Suprapubic skin (tissue), 4 donors: ENCODE measurements around the gene FRYL. TPM values are rescaled to one million over a fixed set of nuclear protein-coding genes. Genes with fewer than 3 reads are reported as not detected.

Experiments
- DNase-seq, 2 donors: peaks; one replicate each; pipeline ENCODE4 v3.0.0-alpha.2; 2019; ENCODE audit warnings: low spot score in 2 of 2
- H3K27ac ChIP-seq: fragments of 200-600 bp; sonication (generic); one replicate; pipeline ENCODE4 v1.5.1; 2019
- H3K27me3 ChIP-seq: fragments of 200-600 bp; sonication (generic); one replicate; pipeline ENCODE4 v1.5.1; 2019
- H3K36me3 ChIP-seq: fragments of 200-600 bp; sonication (generic); one replicate; pipeline ENCODE4 v1.5.1; 2019
- H3K4me1 ChIP-seq: fragments of 200-600 bp; sonication (generic); one replicate; pipeline ENCODE4 v1.5.1; 2019
- H3K4me3 ChIP-seq: fragments of 200-600 bp; sonication (generic); one replicate; pipeline ENCODE4 v1.5.1; 2019; ENCODE audit warnings: mild to moderate bottlenecking
- H3K9me3 ChIP-seq: fragments of 200-600 bp; sonication (generic); one replicate; pipeline ENCODE4 v1.5.1; 2019
- CTCF ChIP-seq, 2 donors: fragments of 200-600 bp in 1 of 2; fragments of 450-650 bp in 1 of 2; sonication (generic) in 1 of 2; IDR thresholded peaks; one replicate each; pipeline ENCODE4 v1.5.1; 2016 to 2019; ENCODE audit warnings: antibody characterized with exemption in 2 of 2, mild to moderate bottlenecking in 1 of 2, moderate library complexity in 1 of 2
- EP300 ChIP-seq: sonication (generic); formaldehyde crosslinking; IDR thresholded peaks from one replicate; pipeline ENCODE4 v1.6.1; 2017; ENCODE audit warnings: antibody characterized with exemption
- POLR2A ChIP-seq, 2 donors: fragments of 450-650 bp; IDR thresholded peaks; one replicate each; pipeline ENCODE4 v1.6.1; 2017; ENCODE audit warnings: antibody characterized with exemption in 2 of 2, mild to moderate bottlenecking in 2 of 2, moderate library complexity in 2 of 2
- POLR2AphosphoS5 ChIP-seq, 3 donors: sonication (generic); formaldehyde crosslinking; IDR thresholded peaks; one replicate each; pipeline ENCODE4 v1.6.1; 2017; ENCODE audit warnings: antibody characterized with exemption in 3 of 3
- WGBS: methylation state at CpG from one replicate; pipeline ENCODE4 v1.1.5; 2018; 5-methylcytosine and 5-hydroxymethylcytosine counted together
- total RNA-seq, 4 donors: library from RNA; depleted of rRNA; stranded (reverse); fragments of >200 nt; gene quantifications; one replicate each; pipeline ENCODE4 v1.1.0, GENCODE V29; 2016

Gene FRYL
- total RNA-seq, 4 donors from 2014 or later: 48.4 to 168 (median 73.5) TPM

GRCh38 chr4:48774760-48775710, 5.0 kb downstream of the FRYL start:
- Histone ChIP-seq H3K27me3 (no peaks in the 10 kb centered on the region), H3K4me3 (no peak overlapping the region), H3K27ac (no peak overlapping the region), H3K9me3 (no peaks in the 10 kb centered on the region), H3K4me1 (peaks cover 42% of the 10 kb centered on the region), H3K36me3 (no peaks in the 10 kb centered on the region)
- no peak for TF ChIP-seq POLR2AphosphoS5 (IDR thresholded peaks at IDR 0.05)
- no peak for TF ChIP-seq EP300
- TF ChIP-seq CTCF (IDR thresholded peaks at IDR 0.05): no peak
- no peak for TF ChIP-seq POLR2A (IDR thresholded peaks at IDR 0.05)
- WGBS: 81% methylated on average over 16 of the region's 16 CpGs
- no peak for DNase-seq

GRCh38 chr4:48772556-48772955, 7.5 kb downstream of the FRYL start:
- H3K9me3 ChIP-seq: no peaks in the 10 kb centered on the region
- H3K36me3 ChIP-seq: no peaks in the 10 kb centered on the region
- no peak for TF ChIP-seq CTCF (IDR thresholded peaks at IDR 0.05)
- no peak for DNase-seq
- H3K4me1 ChIP-seq: peaks cover 31% of the 10 kb centered on the region
- H3K27me3 ChIP-seq: no peaks in the 10 kb centered on the region
- WGBS: 72% methylated on average over 3 of the region's 3 CpGs
- H3K27ac ChIP-seq: no peak overlapping the region
- no peak overlapping the region for H3K4me3 ChIP-seq

- Histone ChIP-seq H3K27me3 (no peaks in the 10 kb centered on the region), H3K4me1 (no peaks in the 10 kb centered on the region), H3K27ac (no peak overlapping the region), H3K36me3 (no peaks in the 10 kb centered on the region), H3K4me3 (no peak overlapping the region), H3K9me3 (no peaks in the 10 kb centered on the region)
- TF ChIP-seq POLR2AphosphoS5 (IDR thresholded peaks at IDR 0.05) (no peak), CTCF (IDR thresholded peaks at IDR 0.05) (no peak), POLR2A (IDR thresholded peaks at IDR 0.05) (no peak), EP300 (no peak)
- 91% methylated on average over 12 of the region's 12 CpGs for WGBS
- DNase-seq: no peak
Observed at GRCh38 chr4:48767055-48767929, 12.8 kb downstream of the FRYL start.

GRCh38 chr4:48766131-48766792, 13.8 kb downstream of the FRYL start:
- H3K9me3 ChIP-seq: no peaks in the 10 kb centered on the region
- no peaks in the 10 kb centered on the region for H3K27me3 ChIP-seq
- 88% methylated on average over 4 of the region's 4 CpGs for WGBS

More at GRCh38 chr4:48766131-48766792, 13.8 kb downstream of the FRYL start:
- H3K36me3 ChIP-seq: no peaks in the 10 kb centered on the region
- no peak for TF ChIP-seq POLR2AphosphoS5 (IDR thresholded peaks at IDR 0.05)
- TF ChIP-seq CTCF (IDR thresholded peaks at IDR 0.05): no peak
- TF ChIP-seq EP300: no peak
- TF ChIP-seq POLR2A (IDR thresholded peaks at IDR 0.05): no peak
- DNase-seq: no peak
- no peak overlapping the region for H3K27ac ChIP-seq
- H3K4me3 ChIP-seq: no peak overlapping the region
- H3K4me1 ChIP-seq: peaks cover 3% of the 10 kb centered on the region
